Endodermal cell (in vitro differentiated cells): Measurements from ENCODE around the gene GRM8. TPM values are rescaled to one million over a fixed set of nuclear protein-coding genes. Genes with fewer than 3 reads are reported as not detected.

ENCODE experiments used
- DNase-seq: peaks from one replicate; pipeline ENCODE4 v3.0.0-alpha.2; 2017
- H3K27ac ChIP-seq: 2 replicates; pipeline ENCODE4 v1.5.1; 2013; ENCODE audit warnings: mild to moderate bottlenecking, low read depth, low read length, moderate library complexity
- H3K27me3 ChIP-seq: 2 replicates; pipeline ENCODE4 v1.6.1; 2013; ENCODE audit warnings: mild to moderate bottlenecking, low read length, moderate library complexity; ENCODE audit not compliant: insufficient read depth, control insufficient read depth, poor library complexity, severe bottlenecking
- H3K36me3 ChIP-seq: 2 replicates; pipeline ENCODE4 v1.7.0; 2013; ENCODE audit warnings: mild to moderate bottlenecking, low read length, moderate library complexity; ENCODE audit not compliant: control insufficient read depth, insufficient read depth
- H3K4me1 ChIP-seq: one replicate; pipeline ENCODE4 v1.7.0; 2013; ENCODE audit warnings: low read length; ENCODE audit not compliant: control insufficient read depth, insufficient read depth
- H3K4me3 ChIP-seq: 2 replicates; pipeline ENCODE4 v1.5.1; 2013; ENCODE audit warnings: mild to moderate bottlenecking, low read length, moderate library complexity
- H3K9ac ChIP-seq: 2 replicates; pipeline ENCODE4 v1.6.1; 2013; ENCODE audit warnings: mild to moderate bottlenecking, low read length, moderate library complexity; ENCODE audit not compliant: poor library complexity, severe bottlenecking; ENCODE audit errors: extremely low read depth
- H3K9me3 ChIP-seq: 2 replicates; pipeline ENCODE4 v1.6.1; 2013; ENCODE audit warnings: mild to moderate bottlenecking, low read length, moderate library complexity; ENCODE audit not compliant: control insufficient read depth
- H3K27ac Mint-ChIP-seq: 2 replicates; pipeline ENCODE4 v1.8.0; 2020; ENCODE audit warnings: mixed read lengths
- H3K27me3 Mint-ChIP-seq: 2 replicates; pipeline ENCODE4 v1.8.0; 2021; ENCODE audit warnings: mild to moderate bottlenecking, mixed read lengths; ENCODE audit not compliant: insufficient read depth
- H3K36me3 Mint-ChIP-seq: 2 replicates; pipeline ENCODE4 v1.8.0; 2020; ENCODE audit warnings: low read depth, mixed read lengths
- H3K4me1 Mint-ChIP-seq: 2 replicates; pipeline ENCODE4 v1.8.0; 2020; ENCODE audit warnings: mixed read lengths
- H3K4me3 Mint-ChIP-seq: 2 replicates; pipeline ENCODE4 v1.8.0; 2020; ENCODE audit warnings: mild to moderate bottlenecking, moderate library complexity, mixed read lengths
- H3K9me3 Mint-ChIP-seq: 2 replicates; pipeline ENCODE4 v1.8.0; 2020; ENCODE audit warnings: mild to moderate bottlenecking, mixed read lengths
- WGBS, 2 experiments: methylation state at CpG; one replicate each; pipeline versions ENCODE4 v1.1.5 to v1.1.7; 2013; ENCODE audit warnings: missing lambda C conversion rate in 2 of 2, mixed read lengths in 1 of 2; ENCODE audit not compliant: insufficient coverage in 1 of 2, insufficient read length in 1 of 2; 5-methylcytosine and 5-hydroxymethylcytosine counted together
- total RNA-seq, 2 donors: library from RNA; stranded (reverse); fragmentation: NEBNext Ultra II Directional in 1 of 2; extraction: Animal tissue kit (Norgen Biotek cat#: 25700) in 1 of 2; gene quantifications; 2 replicates in 1 of 2; 3 replicates in 1 of 2; pipeline ENCODE4 v1.2.1, GENCODE V29; 2021
- TF ChIP-seq, protein P1 (sequence below): fragments of 200-600 bp; sonication (generic); conservative IDR thresholded peaks from 2 replicates; pipeline ENCODE4 v1.5.0; 2021; ENCODE audit warnings: antibody characterized with exemption, mild to moderate bottlenecking

Gene GRM8
- total RNA-seq, 2 donors from 2014 or later, result 0.93 to 2.0 TPM

DNA sequence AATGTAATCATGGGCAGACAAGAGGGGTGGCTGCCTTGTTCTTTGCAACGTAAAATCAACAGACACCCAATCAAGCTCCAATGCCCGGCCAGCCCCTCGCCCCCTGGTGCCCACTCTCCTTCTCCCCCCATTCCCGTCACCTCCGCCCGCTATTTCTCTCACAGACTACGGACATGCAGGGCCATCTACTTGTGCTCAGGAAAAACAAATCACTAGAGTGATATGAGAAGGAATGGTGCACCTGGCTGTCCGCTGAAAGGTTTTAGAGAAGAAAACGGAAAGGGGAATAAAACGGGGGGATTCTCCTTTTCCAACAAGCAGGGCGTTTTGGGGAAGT lies 396 bp downstream of the GRM8 start:
- Histone ChIP-seq H3K4me1 (peaks cover 4% of the 10 kb centered on the region), H3K36me3 (no peaks in the 10 kb centered on the region), H3K27me3 (peaks cover 73% of the 10 kb centered on the region), H3K4me3 (peak overlapping the region; percentile 90), H3K27ac (no peak overlapping the region), H3K9me3 (no peaks in the 10 kb centered on the region), H3K9ac (no peak overlapping the region)
- DNase-seq, result no peak
- Mint-ChIP-seq H3K9me3 (no peaks in the 10 kb centered on the region), H3K27me3 (peaks cover 83% of the 10 kb centered on the region), H3K27ac (no peak overlapping the region), H3K4me3 (peak overlapping the region; percentile 73), H3K4me1 (peaks cover 6% of the 10 kb centered on the region), H3K36me3 (no peaks in the 10 kb centered on the region)
- WGBS, 2 experiments, result 1 to 3% methylated on average over 4 to 11 of the region's 11 CpGs
- TF ChIP-seq, protein P1, sequence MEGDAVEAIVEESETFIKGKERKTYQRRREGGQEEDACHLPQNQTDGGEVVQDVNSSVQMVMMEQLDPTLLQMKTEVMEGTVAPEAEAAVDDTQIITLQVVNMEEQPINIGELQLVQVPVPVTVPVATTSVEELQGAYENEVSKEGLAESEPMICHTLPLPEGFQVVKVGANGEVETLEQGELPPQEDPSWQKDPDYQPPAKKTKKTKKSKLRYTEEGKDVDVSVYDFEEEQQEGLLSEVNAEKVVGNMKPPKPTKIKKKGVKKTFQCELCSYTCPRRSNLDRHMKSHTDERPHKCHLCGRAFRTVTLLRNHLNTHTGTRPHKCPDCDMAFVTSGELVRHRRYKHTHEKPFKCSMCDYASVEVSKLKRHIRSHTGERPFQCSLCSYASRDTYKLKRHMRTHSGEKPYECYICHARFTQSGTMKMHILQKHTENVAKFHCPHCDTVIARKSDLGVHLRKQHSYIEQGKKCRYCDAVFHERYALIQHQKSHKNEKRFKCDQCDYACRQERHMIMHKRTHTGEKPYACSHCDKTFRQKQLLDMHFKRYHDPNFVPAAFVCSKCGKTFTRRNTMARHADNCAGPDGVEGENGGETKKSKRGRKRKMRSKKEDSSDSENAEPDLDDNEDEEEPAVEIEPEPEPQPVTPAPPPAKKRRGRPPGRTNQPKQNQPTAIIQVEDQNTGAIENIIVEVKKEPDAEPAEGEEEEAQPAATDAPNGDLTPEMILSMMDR, result no peak

DNA sequence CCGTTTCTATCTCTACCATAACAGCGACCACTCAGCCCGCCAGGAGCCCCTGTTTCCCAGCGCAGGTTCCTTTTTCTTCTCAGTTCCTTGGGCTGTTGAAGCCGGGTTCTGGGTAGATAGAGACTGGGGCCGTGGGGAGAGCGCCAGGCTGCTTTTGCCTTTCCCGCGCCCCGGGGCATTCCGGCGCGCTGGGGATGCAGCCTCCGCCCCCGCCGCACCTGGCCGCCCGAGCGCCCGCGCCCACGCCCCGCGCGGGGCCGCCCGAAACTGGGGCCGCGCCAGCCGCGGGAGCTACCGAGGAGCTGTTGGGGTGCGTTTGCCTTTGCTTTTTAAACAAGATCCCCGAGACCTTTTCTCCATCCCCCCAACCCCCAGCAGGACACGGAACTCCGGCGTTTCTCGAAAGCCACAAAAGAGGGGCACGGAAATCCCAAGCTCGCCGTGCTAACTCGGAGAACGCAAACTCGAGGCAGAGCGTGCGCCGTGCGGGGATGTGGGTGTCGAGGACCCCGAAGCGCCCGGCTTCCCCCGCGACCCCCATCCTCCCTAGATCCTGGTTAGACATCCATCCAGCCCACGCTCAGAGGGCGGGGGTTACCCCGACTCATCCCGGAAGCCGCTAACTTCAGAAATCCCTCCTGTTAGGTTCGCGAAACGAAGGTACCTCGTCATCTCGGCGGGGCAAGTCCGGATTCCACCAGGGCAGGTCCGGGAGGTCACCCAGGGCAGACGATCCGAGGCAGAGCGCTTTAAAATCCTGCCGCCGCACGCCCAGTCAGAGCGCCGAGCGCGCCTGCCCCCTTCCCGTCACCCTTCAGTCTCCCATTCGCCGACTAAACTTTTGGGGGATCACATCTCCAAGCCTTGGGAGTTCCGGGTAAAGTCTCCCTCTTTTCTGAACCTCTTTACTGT lies 1.0 kb downstream of the GRM8 start:
- H3K9ac ChIP-seq, result peak overlapping the region; percentile 24
- H3K9me3 Mint-ChIP-seq, result no peaks in the 10 kb centered on the region
- H3K36me3 ChIP-seq, result no peaks in the 10 kb centered on the region
- DNase-seq, result peak; percentile 73
- H3K9me3 ChIP-seq, result no peaks in the 10 kb centered on the region
- H3K27ac ChIP-seq, result no peak overlapping the region
- H3K4me1 ChIP-seq, result peaks cover 4% of the 10 kb centered on the region
- H3K4me1 Mint-ChIP-seq, result peaks cover 6% of the 10 kb centered on the region
- peaks cover 85% of the 10 kb centered on the region for H3K27me3 Mint-ChIP-seq
- H3K27me3 ChIP-seq, result peaks cover 80% of the 10 kb centered on the region
- H3K4me3 ChIP-seq, result peak overlapping the region; percentile 90
- no peak overlapping the region for H3K27ac Mint-ChIP-seq
- TF ChIP-seq, protein P1, result no peak
- H3K36me3 Mint-ChIP-seq, result no peaks in the 10 kb centered on the region
- WGBS, 2 experiments, result 0 to 1% methylated on average over 7 to 81 of the region's 81 CpGs
- peak overlapping the region; percentile 73 for H3K4me3 Mint-ChIP-seq

DNA sequence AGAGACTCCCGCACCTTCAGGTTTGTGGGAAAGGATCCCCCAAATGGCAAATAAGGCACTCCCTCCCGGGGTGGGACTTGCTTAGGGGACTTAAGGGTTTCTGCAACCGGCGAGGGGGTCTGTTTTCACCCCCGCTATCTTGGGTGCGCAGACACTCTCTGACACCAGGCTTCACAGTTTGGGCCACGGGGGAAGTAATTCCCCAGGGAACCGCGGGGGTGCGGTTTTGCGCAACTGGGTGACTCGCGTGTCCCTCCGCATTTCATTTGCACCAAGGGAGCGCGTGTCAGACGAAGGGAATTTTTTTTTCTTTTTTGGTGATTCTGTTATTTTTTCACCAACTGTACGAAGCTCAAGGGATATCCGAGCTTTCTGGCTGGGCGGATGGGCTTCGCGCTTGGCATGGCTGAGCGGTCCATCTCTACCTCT lies 1.7 kb downstream of the GRM8 start:
- H3K27ac ChIP-seq, result no peak overlapping the region
- H3K9ac ChIP-seq, result no peak overlapping the region
- Mint-ChIP-seq H3K4me1 (peaks cover 6% of the 10 kb centered on the region), H3K27ac (no peak overlapping the region), H3K9me3 (no peaks in the 10 kb centered on the region), H3K36me3 (no peaks in the 10 kb centered on the region), H3K4me3 (peak overlapping the region; percentile 73), H3K27me3 (peaks cover 87% of the 10 kb centered on the region)
- DNase-seq, result peak; percentile 52
- WGBS, 2 experiments, result 6 to 7% methylated on average over 8 to 23 of the region's 23 CpGs
- H3K36me3 ChIP-seq, result no peaks in the 10 kb centered on the region
- TF ChIP-seq, protein P1, result no peak
- peak overlapping the region; percentile 90 for H3K4me3 ChIP-seq
- H3K4me1 ChIP-seq, result peaks cover 4% of the 10 kb centered on the region
- H3K27me3 ChIP-seq, result peaks cover 80% of the 10 kb centered on the region
- H3K9me3 ChIP-seq, result no peaks in the 10 kb centered on the region
